HG03520 (cell line): ENCODE data around the gene RAB34.

ENCODE experiments used
- ATAC-seq: cut with Tn5 transposase; IDR thresholded peaks from one replicate; pipeline ENCODE4 v1.9.1; 2021; ENCODE audit warnings: mild to moderate bottlenecking, moderate library complexity; ENCODE audit not compliant: unreplicated experiment

RAB34 gene

DNA sequence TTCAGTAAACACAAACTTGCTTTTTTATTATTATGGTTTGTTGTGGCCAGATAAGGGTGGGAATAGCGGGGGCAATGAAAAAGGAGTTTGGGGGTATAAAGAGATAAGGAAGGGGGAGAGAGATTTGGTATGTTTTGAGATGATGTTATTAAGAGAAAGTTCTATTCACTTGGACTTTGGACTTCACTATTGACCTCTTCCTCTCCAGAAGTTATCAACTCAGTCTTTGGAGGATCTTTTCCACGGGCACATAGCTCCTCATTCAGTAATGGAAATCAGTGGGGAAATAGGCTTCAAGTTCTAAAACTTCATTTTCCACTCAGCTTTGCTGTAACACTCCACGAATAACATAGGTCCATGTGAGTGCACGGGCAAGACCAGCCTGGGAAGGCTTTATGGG lies 29.2 kb downstream of the RAB34 start:
- no peak for ATAC-seq

DNA sequence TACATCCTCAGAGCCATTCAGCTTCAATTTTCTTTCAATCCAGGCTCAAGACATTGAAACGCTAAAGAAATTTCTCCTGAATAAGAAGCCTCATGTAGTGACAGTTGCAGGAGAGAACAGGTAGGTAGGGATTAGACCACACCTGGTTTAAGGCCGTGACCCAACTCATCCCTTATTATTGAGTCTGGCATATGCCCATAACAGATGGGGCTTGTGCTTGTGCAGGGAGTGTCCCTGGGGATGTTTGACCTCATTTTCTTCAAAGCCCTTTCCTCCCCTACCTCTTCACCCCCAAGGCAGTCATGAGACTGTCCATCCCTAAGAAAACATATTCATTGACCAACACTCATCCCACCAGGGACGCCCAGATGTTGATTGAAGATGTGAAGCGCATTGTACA lies 31.4 kb downstream of the RAB34 start:
- ATAC-seq, result no peak

DNA sequence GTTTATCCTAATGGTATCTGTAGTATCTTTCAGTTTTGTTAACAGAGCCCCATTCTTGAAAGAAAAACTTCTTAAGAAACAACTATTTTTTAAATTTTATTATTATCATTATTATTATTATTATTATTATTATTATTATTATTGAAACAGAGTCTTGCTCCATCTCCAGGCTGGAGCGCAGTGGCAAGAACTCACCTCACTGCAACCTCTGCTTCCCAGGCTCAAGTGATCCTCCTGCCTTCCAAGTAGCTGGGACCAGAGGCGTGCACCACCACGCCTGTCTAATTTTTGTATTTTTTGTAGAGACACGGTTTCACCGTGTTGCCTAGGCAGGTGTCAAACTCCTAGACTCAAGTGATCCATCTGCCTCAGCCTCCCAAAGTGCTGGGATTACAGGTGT lies 32.3 kb downstream of the RAB34 start:
- no peak for ATAC-seq

DNA sequence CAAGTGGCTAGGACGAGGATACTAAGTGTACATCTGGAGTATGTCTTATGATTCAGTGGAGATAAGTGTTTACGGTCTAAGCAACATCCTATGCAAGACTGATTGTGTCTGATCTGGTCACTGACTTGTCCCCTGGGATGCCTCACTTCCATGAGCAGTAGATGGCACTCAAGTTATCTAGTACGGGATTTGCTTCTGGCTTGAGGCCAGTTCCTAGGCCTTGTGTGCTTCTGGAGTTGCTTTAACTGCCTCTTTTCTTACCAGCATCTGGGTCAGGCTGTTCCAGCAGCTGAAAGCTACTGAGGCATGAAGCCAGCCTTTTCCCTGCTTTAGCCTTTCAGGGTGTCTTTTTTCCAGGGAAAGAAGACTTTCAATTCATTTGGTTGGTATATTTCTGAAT lies 32.7 kb downstream of the RAB34 start:
- no peak for ATAC-seq

DNA sequence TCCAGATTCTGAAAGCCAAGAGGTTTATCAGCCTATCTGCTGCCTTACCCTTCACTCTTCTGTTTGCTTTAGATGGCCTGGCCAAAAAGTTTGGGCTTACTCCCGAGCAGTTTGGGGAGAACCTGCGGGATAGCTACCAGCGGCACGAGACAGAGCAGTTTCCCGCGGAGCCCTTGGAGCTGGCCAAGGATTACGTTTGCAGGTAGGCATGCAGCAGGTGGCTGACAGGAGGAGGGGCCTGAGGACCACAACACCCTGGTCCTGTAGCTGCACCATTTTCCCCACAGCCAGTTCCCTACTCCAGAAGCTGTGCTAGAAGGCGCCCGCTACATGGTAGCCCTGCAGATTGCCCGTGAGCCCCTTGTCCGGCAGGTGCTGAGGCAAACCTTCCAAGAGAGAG lies 35.0 kb downstream of the RAB34 start:
- ATAC-seq, result no peak

DNA sequence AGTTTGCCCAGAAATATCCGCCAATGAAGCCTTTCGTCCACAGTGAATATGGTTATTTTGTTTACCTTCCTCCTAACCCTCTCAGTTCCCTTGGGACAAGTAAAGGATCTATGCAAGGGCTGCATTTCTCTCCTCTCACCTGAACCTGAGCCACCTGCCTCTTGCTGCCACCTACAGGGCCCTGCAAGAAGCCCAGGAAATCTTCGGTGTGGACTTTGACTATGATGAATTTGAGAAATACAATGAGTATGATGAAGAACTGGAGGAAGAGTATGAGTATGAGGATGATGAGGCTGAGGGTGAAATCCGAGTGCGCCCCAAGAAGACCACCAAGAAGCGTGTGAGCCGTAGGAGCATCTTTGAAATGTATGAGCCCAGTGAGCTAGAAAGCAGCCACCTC lies 41.7 kb downstream of the RAB34 start:
- no peak for ATAC-seq

DNA sequence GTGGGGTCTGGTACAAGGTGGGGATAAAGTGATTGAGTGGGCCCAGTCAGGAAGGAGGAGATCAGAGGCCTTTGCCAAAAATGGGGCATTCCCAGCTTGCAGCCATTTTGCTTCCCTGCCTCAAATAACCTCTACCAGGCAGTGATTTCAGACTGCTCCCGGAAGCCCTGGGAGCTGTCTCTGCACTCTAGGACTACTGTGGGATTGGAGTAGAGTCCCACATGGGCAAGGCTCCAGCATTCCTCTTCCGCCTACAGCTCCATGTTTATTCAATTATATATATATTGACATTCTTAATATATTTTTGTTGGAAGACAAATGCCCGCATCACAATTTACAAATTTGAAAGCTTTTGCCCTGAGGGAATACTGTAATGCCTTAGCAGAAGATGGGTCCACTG lies 42.2 kb downstream of the RAB34 start:
- ATAC-seq, result no peak

DNA sequence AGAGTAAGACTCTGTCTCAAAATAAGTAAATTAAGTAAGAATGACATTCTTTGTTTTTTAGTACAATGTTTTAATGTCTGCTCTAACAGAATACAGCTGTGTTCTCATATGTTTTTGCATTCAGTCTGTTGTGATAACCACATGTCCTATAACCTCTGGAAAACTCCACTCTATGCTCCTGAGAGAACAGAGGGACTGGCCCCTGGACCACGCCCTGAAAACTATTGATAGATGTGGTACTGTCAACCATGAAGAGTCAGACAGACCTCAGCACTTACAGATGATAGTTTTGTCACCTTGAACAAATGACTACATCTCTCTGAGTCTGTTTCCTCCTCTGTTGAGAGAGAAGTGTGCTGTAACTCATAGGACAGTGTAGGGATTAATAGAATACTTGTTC lies 47.8 kb downstream of the RAB34 start:
- ATAC-seq, result no peak

DNA sequence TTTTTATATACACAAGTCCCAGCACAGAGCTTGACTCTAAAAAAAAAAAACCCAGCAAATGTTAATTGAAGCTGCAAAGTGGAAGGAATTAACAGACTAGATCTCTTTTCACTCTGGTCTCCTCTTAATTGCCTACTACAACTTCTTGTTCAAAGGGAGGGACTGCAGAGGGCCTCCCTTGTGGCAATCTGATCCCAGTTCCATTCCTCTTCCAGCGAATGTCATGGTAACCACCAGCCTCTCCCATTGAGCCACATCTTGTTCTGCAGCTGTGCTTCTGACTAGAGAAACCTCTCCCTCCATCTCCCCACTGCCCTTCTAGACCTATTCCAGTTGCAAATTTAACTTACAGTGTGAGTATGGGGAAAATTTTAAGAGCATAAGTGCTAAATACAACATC lies 49.8 kb downstream of the RAB34 start:
- ATAC-seq, result no peak

DNA sequence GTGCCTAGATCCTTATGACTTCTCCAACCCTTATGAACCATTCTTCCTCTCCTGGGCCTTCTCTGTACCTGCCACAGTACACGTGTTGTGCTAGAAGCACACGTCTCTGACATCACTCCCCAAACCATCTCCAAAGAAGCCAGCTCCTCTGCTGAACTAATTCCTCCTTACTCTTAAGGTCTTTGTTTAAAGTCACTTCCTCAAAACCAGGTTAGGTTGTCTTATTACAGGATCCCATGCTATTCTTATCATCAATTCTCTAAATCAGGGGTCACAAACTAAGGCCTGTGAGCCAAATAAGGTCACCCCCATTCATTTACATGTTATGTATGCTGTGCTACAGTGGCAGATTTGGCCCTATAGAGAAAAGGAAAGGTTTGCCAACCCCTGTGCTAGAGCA lies 51.7 kb downstream of the RAB34 start:
- no peak for ATAC-seq
